ENCODE data around the gene SORCS2. TPM values are rescaled to one million over a fixed set of nuclear protein-coding genes. Genes with fewer than 3 reads are reported as not detected.

SORCS2 gene
- total RNA-seq, 1 experiment from 2014 or later: 4.1 TPM

GRCh38 chr4:7399440-7400234 lies 207.3 kb downstream of the SORCS2 start:
- DNase-seq (no peak), ATAC-seq (no peak)
- Histone ChIP-seq H3K36me3 (ENCODE audit: low read depth, low read length) (no peaks in the 10 kb centered on the region), H3F3A (ENCODE audit: low read length, unreplicated experiment) (no peaks in the 10 kb centered on the region), H3K9ac (ENCODE audit: low read length) (no peak overlapping the region), H3K79me2 (ENCODE audit: low read length) (no peaks in the 10 kb centered on the region), H3K9me3 (ENCODE audit: low read length) (no peaks in the 10 kb centered on the region), H4K20me1 (ENCODE audit: low read length) (no peaks in the 10 kb centered on the region), H3K27me3 (ENCODE audit: low read length) (no peaks in the 10 kb centered on the region), H3K27ac (ENCODE audit: low read length) (no peak overlapping the region), H3K4me3 (ENCODE audit: low read length) (no peak overlapping the region), H3K4me1 (ENCODE audit: insufficient read depth, low read length) (peaks cover 20% of the 10 kb centered on the region), H3K9me2 (replicated peaks; ENCODE audit: low read length) (no peaks in the 10 kb centered on the region), H2AFZ (ENCODE audit: low read length) (no peak overlapping the region), H3K4me2 (ENCODE audit: low read length) (no peak overlapping the region)
- BruUV-seq (replicated peaks): no TSS peak
- intact Hi-C loops (cut with micrococcal nuclease): no loop called here
- CTCF ChIA-PET: no interaction called here
- TF ChIP-seq EZH2phosphoT487 (IDR thresholded peaks at IDR 0.05; ENCODE audit: borderline replicate concordance, low read length): no peak
- no peak for TF ChIP-seq EZH2 (IDR thresholded peaks at IDR 0.05; ENCODE audit: low read length, unreplicated experiment)
- TF ChIP-seq, protein P1, sequence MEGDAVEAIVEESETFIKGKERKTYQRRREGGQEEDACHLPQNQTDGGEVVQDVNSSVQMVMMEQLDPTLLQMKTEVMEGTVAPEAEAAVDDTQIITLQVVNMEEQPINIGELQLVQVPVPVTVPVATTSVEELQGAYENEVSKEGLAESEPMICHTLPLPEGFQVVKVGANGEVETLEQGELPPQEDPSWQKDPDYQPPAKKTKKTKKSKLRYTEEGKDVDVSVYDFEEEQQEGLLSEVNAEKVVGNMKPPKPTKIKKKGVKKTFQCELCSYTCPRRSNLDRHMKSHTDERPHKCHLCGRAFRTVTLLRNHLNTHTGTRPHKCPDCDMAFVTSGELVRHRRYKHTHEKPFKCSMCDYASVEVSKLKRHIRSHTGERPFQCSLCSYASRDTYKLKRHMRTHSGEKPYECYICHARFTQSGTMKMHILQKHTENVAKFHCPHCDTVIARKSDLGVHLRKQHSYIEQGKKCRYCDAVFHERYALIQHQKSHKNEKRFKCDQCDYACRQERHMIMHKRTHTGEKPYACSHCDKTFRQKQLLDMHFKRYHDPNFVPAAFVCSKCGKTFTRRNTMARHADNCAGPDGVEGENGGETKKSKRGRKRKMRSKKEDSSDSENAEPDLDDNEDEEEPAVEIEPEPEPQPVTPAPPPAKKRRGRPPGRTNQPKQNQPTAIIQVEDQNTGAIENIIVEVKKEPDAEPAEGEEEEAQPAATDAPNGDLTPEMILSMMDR (conservative IDR thresholded peaks at IDR 0.05; ENCODE audit: low read depth, low read length): no peak
- POLR2A ChIA-PET (ENCODE audit: unreplicated experiment): interaction anchor here (0.6 kb wide), 1 partner anchor 262 kb away, joined by 38 read pairs; no protein-coding TSS in a partner anchor

DNA sequence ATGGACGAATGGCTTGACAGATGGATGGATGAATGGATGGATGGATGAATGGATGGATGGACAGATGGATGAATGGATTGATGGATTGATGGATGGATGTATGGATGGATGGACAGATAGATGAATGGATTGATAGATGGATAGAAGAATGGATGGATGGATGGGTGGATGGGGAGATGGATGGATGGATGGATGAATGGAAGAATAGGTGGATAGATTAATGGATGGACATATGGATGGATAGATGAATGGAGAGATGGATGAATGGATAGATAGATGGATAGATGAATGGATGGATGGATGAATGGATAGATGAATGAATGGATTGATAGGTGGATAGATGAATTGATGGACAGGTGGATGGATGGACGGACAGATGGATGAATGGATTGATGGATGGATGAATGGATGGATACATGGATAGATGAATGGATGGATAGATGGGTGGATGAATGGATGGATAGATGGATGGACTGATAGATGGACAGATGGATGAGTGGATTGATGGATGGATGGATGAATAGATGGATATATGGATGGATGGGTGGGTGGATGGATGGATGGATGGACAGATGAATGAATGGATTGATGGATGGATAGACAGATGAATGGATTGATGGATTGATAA lies 208.4 kb downstream of the SORCS2 start:
- Histone ChIP-seq H3K9ac (ENCODE audit: low read length) (no peak overlapping the region), H3K4me1 (ENCODE audit: insufficient read depth, low read length) (peaks cover 20% of the 10 kb centered on the region), H3K36me3 (ENCODE audit: low read depth, low read length) (no peaks in the 10 kb centered on the region), H2AFZ (ENCODE audit: low read length) (no peak overlapping the region), H3F3A (ENCODE audit: low read length, unreplicated experiment) (no peaks in the 10 kb centered on the region), H3K27me3 (ENCODE audit: low read length) (no peaks in the 10 kb centered on the region), H3K27ac (ENCODE audit: low read length) (no peak overlapping the region), H3K4me2 (ENCODE audit: low read length) (no peak overlapping the region), H3K79me2 (ENCODE audit: low read length) (no peaks in the 10 kb centered on the region), H3K9me2 (replicated peaks; ENCODE audit: low read length) (no peaks in the 10 kb centered on the region), H3K4me3 (ENCODE audit: low read length) (no peak overlapping the region), H4K20me1 (ENCODE audit: low read length) (no peaks in the 10 kb centered on the region), H3K9me3 (ENCODE audit: low read length) (no peaks in the 10 kb centered on the region)
- intact Hi-C loops (cut with micrococcal nuclease): no loop called here
- CTCF ChIA-PET: no interaction called here
- DNase-seq: no peak
- no TSS peak for BruUV-seq (replicated peaks)
- POLR2A ChIA-PET (ENCODE audit: unreplicated experiment): no interaction called here
- TF ChIP-seq EZH2 (IDR thresholded peaks at IDR 0.05; ENCODE audit: low read length, unreplicated experiment) (no peak), EZH2phosphoT487 (IDR thresholded peaks at IDR 0.05; ENCODE audit: borderline replicate concordance, low read length) (no peak)
- TF ChIP-seq, protein P1 (conservative IDR thresholded peaks at IDR 0.05; ENCODE audit: low read depth, low read length): no peak
- no peak for ATAC-seq

DNA sequence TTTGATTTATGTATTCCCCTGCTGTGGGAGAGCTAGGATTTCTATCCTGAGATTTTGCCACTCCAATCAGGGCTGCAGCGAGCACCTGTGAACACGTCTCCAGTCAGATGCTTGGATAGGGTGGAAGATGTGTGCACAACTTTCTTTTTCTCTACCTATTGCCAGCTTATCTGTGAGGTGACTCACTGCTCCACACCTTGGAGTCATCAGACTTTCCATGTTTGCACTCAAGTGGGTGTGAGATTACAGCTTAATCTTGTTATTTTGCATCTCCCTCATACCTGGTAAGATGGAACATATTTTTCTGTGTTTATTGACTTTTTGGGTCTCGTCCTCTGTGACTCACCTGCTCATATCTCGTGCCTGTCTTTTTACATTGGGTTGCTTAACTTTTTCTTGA lies 210.2 kb downstream of the SORCS2 start:
- Histone ChIP-seq H3K79me2 (ENCODE audit: low read length) (no peaks in the 10 kb centered on the region), H3K9me2 (replicated peaks; ENCODE audit: low read length) (no peaks in the 10 kb centered on the region), H3K4me1 (ENCODE audit: insufficient read depth, low read length) (peaks cover 19% of the 10 kb centered on the region), H3K27ac (ENCODE audit: low read length) (no peak overlapping the region), H3K9ac (ENCODE audit: low read length) (no peak overlapping the region), H3K27me3 (ENCODE audit: low read length) (no peaks in the 10 kb centered on the region), H3K9me3 (ENCODE audit: low read length) (no peaks in the 10 kb centered on the region), H3K36me3 (ENCODE audit: low read depth, low read length) (no peaks in the 10 kb centered on the region), H2AFZ (ENCODE audit: low read length) (no peak overlapping the region), H3K4me2 (ENCODE audit: low read length) (0 out of 2 replicates have a peak overlapping the region, but pooled peaks have one; percentile 3), H3F3A (ENCODE audit: low read length, unreplicated experiment) (no peaks in the 10 kb centered on the region), H3K4me3 (ENCODE audit: low read length) (no peak overlapping the region), H4K20me1 (ENCODE audit: low read length) (no peaks in the 10 kb centered on the region)
- intact Hi-C loops (cut with micrococcal nuclease): no loop called here
- ATAC-seq (peak; percentile 51), DNase-seq (peak; percentile 39)
- TF ChIP-seq EZH2phosphoT487 (IDR thresholded peaks at IDR 0.05; ENCODE audit: borderline replicate concordance, low read length): no peak
- TF ChIP-seq, protein P1 (conservative IDR thresholded peaks at IDR 0.05; ENCODE audit: low read depth, low read length): no peak
- no peak for TF ChIP-seq EZH2 (IDR thresholded peaks at IDR 0.05; ENCODE audit: low read length, unreplicated experiment)
- no TSS peak for BruUV-seq (replicated peaks)
- CTCF ChIA-PET: no interaction called here
- POLR2A ChIA-PET (ENCODE audit: unreplicated experiment): no interaction called here

All from PC-3 (cell line).